SK-N-SH (cell line): ENCODE results near the gene BOD1L1. TPM values are rescaled to one million over a fixed set of nuclear protein-coding genes. Genes with fewer than 3 reads are reported as not detected.

Source experiments
- CTCF ChIA-PET: fragments of 300-600, 350-600 bp; formaldehyde crosslinking; extraction: SDS; loops from one replicate; lab custom pipeline; 2021; lab: Yijun Ruan, JAX
- POLR2A ChIA-PET: fragments of 350-600 bp; sonication (Branson Sonifier 250); formaldehyde crosslinking; extraction: SDS; loops from one replicate; lab custom pipeline; 2020; ENCODE audit warnings: antibody characterized with exemption, inconsistent platforms; lab: Yijun Ruan, JAX
- DNase-seq: peaks from one replicate; pipeline ENCODE4 v3.0.0; 2012
- H2AFZ ChIP-seq: fragments of 200-600 bp; sonication (generic); 2 replicates; pipeline ENCODE4 v1.8.1; 2016; ENCODE audit warnings: antibody characterized with exemption, mild to moderate bottlenecking, low read depth
- H3F3A ChIP-seq: fragments of 200-600 bp; sonication (generic); replicated peaks from 2 replicates; pipeline ENCODE3; 2016; ENCODE audit warnings: antibody characterized with exemption, mild to moderate bottlenecking; ENCODE audit not compliant: insufficient read depth
- H3K27ac ChIP-seq, 2 experiments: fragments of 200-500 bp in 1 of 2; fragments of 200-600 bp in 1 of 2; sonication (Bioruptor generic) in 1 of 2; sonication (generic), shearing (Covaris generic) in 1 of 2; 2 replicates each; pipeline versions ENCODE4 v1.5.1 to v1.6.1; 2014 to 2016; ENCODE audit warnings: low read depth in 2 of 2, inconsistent platforms in 1 of 2, low read length in 1 of 2, mild to moderate bottlenecking in 1 of 2, mixed read lengths in 1 of 2
- H3K27me3 ChIP-seq: fragments of 200-600 bp; sonication (generic), shearing (Covaris generic); 2 replicates; pipeline ENCODE4 v1.6.1; 2016; ENCODE audit warnings: mixed run types; ENCODE audit not compliant: insufficient read depth
- H3K36me3 ChIP-seq, 2 experiments: fragments of 200-500 bp in 1 of 2; fragments of 200-600 bp in 1 of 2; sonication (Bioruptor generic) in 1 of 2; sonication (generic) in 1 of 2; replicated peaks in 1 of 2; 2 replicates each; pipeline versions ENCODE3 to v1.5.1; 2014 to 2016; ENCODE audit warnings: low read length in 1 of 2, mild to moderate bottlenecking in 1 of 2; ENCODE audit not compliant: insufficient read depth in 2 of 2, control insufficient read depth in 1 of 2
- H3K4me1 ChIP-seq, 2 experiments: fragments of 200-500 bp in 1 of 2; fragments of 200-600 bp in 1 of 2; sonication (Bioruptor generic) in 1 of 2; sonication (generic), shearing (Covaris generic) in 1 of 2; 2 replicates each; pipeline versions ENCODE4 v1.5.1 to v1.6.1; 2014 to 2016; ENCODE audit warnings: low read depth in 1 of 2, low read length in 1 of 2, mixed run types in 1 of 2; ENCODE audit not compliant: insufficient read depth in 2 of 2, control insufficient read depth in 1 of 2
- H3K4me2 ChIP-seq: fragments of 200-600 bp; sonication (generic), shearing (Covaris generic); 2 replicates; pipeline ENCODE4 v1.6.1; 2017; ENCODE audit warnings: mixed run types
- H3K4me3 ChIP-seq, 2 experiments: fragments of 200-500 bp in 1 of 2; fragments of 200-600 bp in 1 of 2; sonication (Bioruptor generic) in 1 of 2; sonication (generic), shearing (Covaris generic) in 1 of 2; 2 replicates each; pipeline versions ENCODE4 v1.5.1 to v1.8.1; 2014 to 2016; ENCODE audit warnings: low read depth in 2 of 2, inconsistent platforms in 1 of 2, low read length in 1 of 2, mild to moderate bottlenecking in 1 of 2, mixed read lengths in 1 of 2, moderate library complexity in 1 of 2
- H3K79me2 ChIP-seq: fragments of 200-600 bp; sonication (generic); 2 replicates; pipeline ENCODE4 v1.8.1; 2017; ENCODE audit warnings: mild to moderate bottlenecking; ENCODE audit not compliant: insufficient read depth
- H3K9ac ChIP-seq: fragments of 200-600 bp; sonication (generic); 2 replicates; pipeline ENCODE4 v1.6.1; 2017; ENCODE audit warnings: mixed run types
- H3K9me2 ChIP-seq: fragments of 200-600 bp; sonication (generic); 2 replicates; pipeline ENCODE4 v1.6.1; 2017; ENCODE audit warnings: mixed run types
- H3K9me3 ChIP-seq: fragments of 200-600 bp; sonication (generic); 2 replicates; pipeline ENCODE4 v1.6.1; 2017; ENCODE audit warnings: mixed run types, mild to moderate bottlenecking, moderate library complexity
- H4K20me1 ChIP-seq: fragments of 200-600 bp; sonication (generic); 2 replicates; pipeline ENCODE4 v1.6.1; 2017; ENCODE audit warnings: mild to moderate bottlenecking, mixed run types; ENCODE audit not compliant: insufficient read depth
- CHD2 ChIP-seq: fragments of 150-350 bp; IDR thresholded peaks from 2 replicates; pipeline ENCODE4 v1.6.1; 2018; ENCODE audit warnings: low read length; ENCODE audit not compliant: partially characterized antibody
- EP300 ChIP-seq, 2 experiments: IDR thresholded peaks; 2 replicates each; pipeline versions ENCODE4 v1.4.0 to v1.6.1; 2012; ENCODE audit warnings: borderline replicate concordance in 1 of 2, low read depth in 1 of 2, low read length in 1 of 2
- EZH2phosphoT487 ChIP-seq: fragments of 200-600 bp; sonication (generic); IDR thresholded peaks from 2 replicates; pipeline ENCODE4 v1.6.1; 2017; ENCODE audit warnings: low read depth, mixed run types, mild to moderate bottlenecking, antibody characterized with exemption, moderate library complexity, borderline replicate concordance
- FOSL2 ChIP-seq: IDR thresholded peaks from 2 replicates; pipeline ENCODE4 v1.4.0; 2012; ENCODE audit warnings: low read depth, mild to moderate bottlenecking, moderate library complexity, borderline replicate concordance
- FOXM1 ChIP-seq: IDR thresholded peaks from 2 replicates; pipeline ENCODE4 v1.4.0; 2012; ENCODE audit warnings: low read depth, mild to moderate bottlenecking
- GABPA ChIP-seq: IDR thresholded peaks from 2 replicates; pipeline ENCODE4 v1.4.0; 2012; ENCODE audit warnings: low read depth, mild to moderate bottlenecking
- IRF3 ChIP-seq: fragments of 150-350 bp; IDR thresholded peaks from 2 replicates; pipeline ENCODE4 v1.6.1; 2016; ENCODE audit warnings: mild to moderate bottlenecking, low read depth, low read length
- MAX ChIP-seq: IDR thresholded peaks from 2 replicates; pipeline ENCODE4 v1.4.0; 2012; ENCODE audit warnings: low read depth
- MXI1 ChIP-seq: IDR thresholded peaks from 2 replicates; pipeline ENCODE4 v1.6.1; 2012; ENCODE audit warnings: mild to moderate bottlenecking, low read depth, low read length, improper control_type of control experiment
- NFIC ChIP-seq: IDR thresholded peaks from 2 replicates; pipeline ENCODE4 v1.4.0; 2012; ENCODE audit warnings: borderline replicate concordance
- PBX3 ChIP-seq: IDR thresholded peaks from 2 replicates; pipeline ENCODE4; 2012
- POLR2AphosphoS5 ChIP-seq: IDR thresholded peaks from 2 replicates; pipeline ENCODE4 v1.6.1; 2012; ENCODE audit warnings: low read depth, low read length
- RAD21 ChIP-seq: IDR thresholded peaks from 2 replicates; pipeline ENCODE4 v1.6.1; 2012; ENCODE audit warnings: mild to moderate bottlenecking, low read length
- RCOR1 ChIP-seq: fragments of 150-350 bp; IDR thresholded peaks from 2 replicates; pipeline ENCODE4 v1.6.1; 2017; ENCODE audit warnings: antibody characterized with exemption, low read length
- RFX5 ChIP-seq: IDR thresholded peaks from 2 replicates; pipeline ENCODE4 v1.6.1; 2012; ENCODE audit warnings: mild to moderate bottlenecking, improper control_type of control experiment, low read length
- RXRA ChIP-seq: IDR thresholded peaks from 2 replicates; pipeline ENCODE4 v1.4.0; 2012; ENCODE audit warnings: low read depth, mild to moderate bottlenecking, borderline replicate concordance
- SMC3 ChIP-seq: IDR thresholded peaks from 2 replicates; pipeline ENCODE4 v1.6.1; 2012; ENCODE audit warnings: low read depth, low read length, improper control_type of control experiment
- TAF1 ChIP-seq: IDR thresholded peaks from 2 replicates; pipeline ENCODE4 v1.6.1; 2012; ENCODE audit warnings: low read depth, mild to moderate bottlenecking, low read length, moderate library complexity, borderline replicate concordance
- TCF12 ChIP-seq: IDR thresholded peaks from 2 replicates; pipeline ENCODE4 v1.4.0; 2012
- TEAD4 ChIP-seq: IDR thresholded peaks from 2 replicates; pipeline ENCODE4 v1.4.0; 2012; ENCODE audit warnings: mild to moderate bottlenecking, borderline replicate concordance; ENCODE audit not compliant: insufficient read depth
- USF2 ChIP-seq: fragments of 150-350 bp; IDR thresholded peaks from 2 replicates; pipeline ENCODE4 v1.6.1; 2017; ENCODE audit warnings: antibody characterized with exemption, low read length, low read depth, borderline replicate concordance
- YY1 ChIP-seq: IDR thresholded peaks from 2 replicates; pipeline ENCODE4 v1.4.0; 2012; ENCODE audit warnings: low read depth, mild to moderate bottlenecking
- WGBS: methylation state at CpG from one replicate; pipeline ENCODE4 v1.1.6; 2017; ENCODE audit warnings: low lambda C conversion rate; 5-methylcytosine and 5-hydroxymethylcytosine counted together
- polyA plus RNA-seq, 3 experiments: library from polyadenylated mRNA; depleted of rRNA; stranded (reverse); fragments of >200 nt; gene quantifications; 2 replicates each; pipeline ENCODE4 v1.2.3, GENCODE V29; 2012

The BOD1L1 gene
- polyA plus RNA-seq, 1 of the 3 experiments (the other 2 are of a cell fraction) = 12.5 TPM

GRCh38 chr4:13601848-13602247, 25.7 kb downstream of the BOD1L1 start:
- WGBS = 98% methylated on average over 2 of the region's 2 CpGs
- Histone ChIP-seq H3K9me2 (no peaks in the 10 kb centered on the region), H3K4me2 (no peak overlapping the region), H3K4me3 (no peak overlapping the region), H3K27ac (no peak overlapping the region), H4K20me1 (peaks cover 4% of the 10 kb centered on the region; the same call in 1 of the 2 replicates), H3K9me3 (no peaks in the 10 kb centered on the region), H3K27me3 (no peaks in the 10 kb centered on the region), H2AFZ (no peak overlapping the region), H3K36me3 (peaks cover 52 to 94% of the 10 kb centered on the region in 2 experiments), H3F3A (peaks cover 15% of the 10 kb centered on the region), H3K9ac (no peak overlapping the region), H3K79me2 (no peaks in the 10 kb centered on the region), H3K4me1 (no peaks in the 10 kb centered on the region; a peak in 1 of 4 replicates)
- TF ChIP-seq EZH2phosphoT487 = no peak
- no peak for TF ChIP-seq POLR2AphosphoS5
- TF ChIP-seq FOSL2 = no peak
- TF ChIP-seq PBX3 = no peak
- TF ChIP-seq SMC3 = no peak
- TF ChIP-seq RFX5 = no peak
- no peak for TF ChIP-seq USF2
- TF ChIP-seq IRF3 = no peak
- no peak for TF ChIP-seq MAX
- no peak for TF ChIP-seq TCF12
- no peak for TF ChIP-seq YY1
- no peak for TF ChIP-seq MXI1
- TF ChIP-seq NFIC = no peak
- no peak for TF ChIP-seq TAF1
- TF ChIP-seq CHD2 = no peak
- ChIA-PET CTCF (no interaction called here), POLR2A (no interaction called here)
- DNase-seq = no peak

GRCh38 chr4:13601048-13601447, 26.5 kb downstream of the BOD1L1 start:
- no peak overlapping the region for H3K4me2 ChIP-seq
- H3K4me1 ChIP-seq = no peaks in the 10 kb centered on the region; a peak in 1 of 4 replicates
- no peak overlapping the region for H3K27ac ChIP-seq
- WGBS = 100% methylated on average over 3 of the region's 3 CpGs
- no peak overlapping the region for H2AFZ ChIP-seq
- ChIA-PET CTCF (no interaction called here), POLR2A (no interaction called here)
- DNase-seq = no peak
- no peak overlapping the region for H3K4me3 ChIP-seq
- H3K9me2 ChIP-seq = no peaks in the 10 kb centered on the region
- H4K20me1 ChIP-seq = peaks cover 4% of the 10 kb centered on the region; the same call in 1 of the 2 replicates
- no peaks in the 10 kb centered on the region for H3K9me3 ChIP-seq
- no peak for TF ChIP-seq POLR2AphosphoS5
- TF ChIP-seq RFX5 = no peak
- TF ChIP-seq RCOR1 = no peak
- TF ChIP-seq RXRA = no peak
- no peak for TF ChIP-seq EP300 (IDR thresholded peaks at IDR 0.05; ENCODE audit: borderline replicate concordance in 1 of 2, low read depth in 1 of 2, low read length in 1 of 2)
- no peak for TF ChIP-seq FOXM1
- no peak for TF ChIP-seq RAD21
- no peak for TF ChIP-seq GABPA
- TF ChIP-seq TEAD4 = no peak
- H3K79me2 ChIP-seq = no peaks in the 10 kb centered on the region; the same call in 1 of the 2 replicates
- H3K27me3 ChIP-seq = no peaks in the 10 kb centered on the region
- no peak overlapping the region for H3K9ac ChIP-seq
- H3K36me3 ChIP-seq = peaks cover 49 to 94% of the 10 kb centered on the region in 2 experiments
- peaks cover 15% of the 10 kb centered on the region for H3F3A ChIP-seq
